ENCODE data around the gene HAGHL.
A peak's percentile ranks its signal among the peaks of the same experiment; 100 is the strongest.

- TF ChIP-seq POLR2A (IDR thresholded peaks at IDR 0.05): no peak
- TF ChIP-seq CTCF (IDR thresholded peaks at IDR 0.05): peak in 1 of 4 experiments; percentile 24
- TF ChIP-seq EP300 (IDR thresholded peaks at IDR 0.05): no peak
These were observed 6.7 kb downstream of the HAGHL start for GRCh38 chr16:733382-734207.
